OCI-LY1 (cell line): ENCODE results near the gene EIF2B2.

Experiments
- H2AFZ ChIP-seq: fragments of 200-600 bp; sonication (generic), shearing (Covaris generic); 2 replicates; pipeline ENCODE4 v1.6.0; 2014; ENCODE audit warnings: antibody characterized with exemption, mild to moderate bottlenecking, low read length
- H3F3A ChIP-seq: fragments of 200-600 bp; sonication (generic), shearing (Covaris generic); 2 replicates; pipeline ENCODE4 v1.6.0; 2014; ENCODE audit warnings: mild to moderate bottlenecking, antibody characterized with exemption, low read length, moderate library complexity; ENCODE audit not compliant: insufficient read depth
- H3K27ac ChIP-seq: fragments of 200-600 bp; sonication (generic); 2 replicates; pipeline ENCODE4 v1.5.1; 2014; ENCODE audit warnings: low read length, mixed run types, mild to moderate bottlenecking, low read depth; ENCODE audit not compliant: poor library complexity, severe bottlenecking
- H3K27me3 ChIP-seq: fragments of 200-600 bp; sonication (generic); 2 replicates; pipeline ENCODE4 v1.6.0; 2014; ENCODE audit warnings: antibody characterized with exemption, mild to moderate bottlenecking, low read length, moderate library complexity; ENCODE audit not compliant: insufficient read depth
- H3K36me3 ChIP-seq: fragments of 200-600 bp; sonication (generic); 2 replicates; pipeline ENCODE4 v1.6.1; 2014; ENCODE audit warnings: mild to moderate bottlenecking, antibody characterized with exemption, low read length, moderate library complexity, mixed read lengths; ENCODE audit not compliant: insufficient read depth
- H3K4me1 ChIP-seq: fragments of 200-600 bp; sonication (generic); 2 replicates; pipeline ENCODE4 v1.5.1; 2014; ENCODE audit warnings: mild to moderate bottlenecking, low read length, moderate library complexity; ENCODE audit not compliant: insufficient read depth, severe bottlenecking
- H3K4me2 ChIP-seq: fragments of 200-600 bp; sonication (generic), shearing (Covaris generic); 2 replicates; pipeline ENCODE4 v1.6.1; 2014; ENCODE audit warnings: low read length
- H3K4me3 ChIP-seq: fragments of 200-600 bp; sonication (generic); 2 replicates; pipeline ENCODE4 v1.5.1; 2014; ENCODE audit warnings: low read length, low read depth, mild to moderate bottlenecking, mixed read lengths; ENCODE audit not compliant: poor library complexity, severe bottlenecking
- H3K79me2 ChIP-seq: fragments of 200-600 bp; shearing (Covaris generic); 2 replicates; pipeline ENCODE4 v1.6.1; 2016; ENCODE audit warnings: mixed run types, low read length, mixed read lengths; ENCODE audit not compliant: insufficient read depth
- H3K9ac ChIP-seq: fragments of 200-600 bp; sonication (generic), shearing (Covaris generic); 2 replicates; pipeline ENCODE4 v1.6.1; 2014; ENCODE audit warnings: mild to moderate bottlenecking, low read length, mixed read lengths
- H3K9me2 ChIP-seq: fragments of 200-600 bp; sonication (generic), shearing (Covaris generic); 2 replicates; pipeline ENCODE4 v1.6.1; 2014; ENCODE audit warnings: low read depth, mild to moderate bottlenecking, low read length, mixed read lengths
- H3K9me3 ChIP-seq: fragments of 200-600 bp; shearing (Covaris generic); 2 replicates; pipeline ENCODE4 v1.6.1; 2014; ENCODE audit warnings: low read length, mixed read lengths
- H4K20me1 ChIP-seq: fragments of 200-600 bp; sonication (generic), shearing (Covaris generic); 2 replicates; pipeline ENCODE4 v1.6.0; 2016; ENCODE audit warnings: mild to moderate bottlenecking, low read length; ENCODE audit not compliant: insufficient read depth
- EZH2 ChIP-seq: fragments of 200-600 bp; sonication (generic), shearing (Covaris generic); IDR thresholded peaks from 2 replicates; pipeline ENCODE4 v1.8.0; 2017; ENCODE audit warnings: borderline replicate concordance, mixed run types, mild to moderate bottlenecking, antibody characterized with exemption, low read length, moderate library complexity, mixed read lengths
- TF ChIP-seq, protein P1 (sequence below): fragments of 200-600 bp; sonication (generic), shearing (Covaris generic); IDR thresholded peaks from 2 replicates; pipeline ENCODE4 v1.5.1; 2017; ENCODE audit warnings: mild to moderate bottlenecking, antibody characterized with exemption, low read length, moderate library complexity, mixed read lengths

The EIF2B2 gene

DNA sequence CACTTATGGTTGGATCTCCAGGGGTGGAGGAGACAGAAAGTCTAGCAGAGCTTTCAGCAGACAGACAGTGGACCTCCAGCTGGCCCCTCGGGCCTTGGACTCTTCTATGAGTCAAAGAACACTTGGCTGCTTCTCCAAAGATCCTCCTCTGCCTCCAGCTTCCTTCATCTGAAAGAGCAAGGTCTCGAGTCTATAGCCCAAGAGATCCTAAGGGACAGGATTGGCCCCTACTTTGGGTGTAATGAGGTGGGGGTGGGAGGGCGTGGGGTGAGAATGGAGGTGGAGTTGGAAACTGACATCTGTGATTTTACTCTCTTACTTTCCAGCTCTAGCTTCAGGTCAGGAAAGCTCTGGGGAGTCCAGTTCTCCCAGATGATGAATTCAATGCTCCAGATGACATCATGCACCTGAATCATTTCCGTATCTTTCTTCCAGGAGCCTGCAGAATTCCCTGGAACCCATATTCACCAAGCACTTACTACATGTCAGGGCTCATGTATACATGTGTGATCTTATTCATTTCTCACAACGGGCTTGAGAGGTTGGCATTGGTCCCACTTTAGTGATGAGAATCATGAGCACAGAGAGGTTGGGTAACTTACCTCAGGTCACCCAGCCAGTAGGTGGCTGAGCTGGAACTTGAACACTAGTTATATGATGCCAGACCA lies 37.1 kb upstream of the EIF2B2 start:
- no peaks in the 10 kb centered on the region for H3K79me2 ChIP-seq
- H3F3A ChIP-seq, result no peaks in the 10 kb centered on the region
- no peak for TF ChIP-seq EZH2
- TF ChIP-seq, protein P1, sequence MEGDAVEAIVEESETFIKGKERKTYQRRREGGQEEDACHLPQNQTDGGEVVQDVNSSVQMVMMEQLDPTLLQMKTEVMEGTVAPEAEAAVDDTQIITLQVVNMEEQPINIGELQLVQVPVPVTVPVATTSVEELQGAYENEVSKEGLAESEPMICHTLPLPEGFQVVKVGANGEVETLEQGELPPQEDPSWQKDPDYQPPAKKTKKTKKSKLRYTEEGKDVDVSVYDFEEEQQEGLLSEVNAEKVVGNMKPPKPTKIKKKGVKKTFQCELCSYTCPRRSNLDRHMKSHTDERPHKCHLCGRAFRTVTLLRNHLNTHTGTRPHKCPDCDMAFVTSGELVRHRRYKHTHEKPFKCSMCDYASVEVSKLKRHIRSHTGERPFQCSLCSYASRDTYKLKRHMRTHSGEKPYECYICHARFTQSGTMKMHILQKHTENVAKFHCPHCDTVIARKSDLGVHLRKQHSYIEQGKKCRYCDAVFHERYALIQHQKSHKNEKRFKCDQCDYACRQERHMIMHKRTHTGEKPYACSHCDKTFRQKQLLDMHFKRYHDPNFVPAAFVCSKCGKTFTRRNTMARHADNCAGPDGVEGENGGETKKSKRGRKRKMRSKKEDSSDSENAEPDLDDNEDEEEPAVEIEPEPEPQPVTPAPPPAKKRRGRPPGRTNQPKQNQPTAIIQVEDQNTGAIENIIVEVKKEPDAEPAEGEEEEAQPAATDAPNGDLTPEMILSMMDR, result no peak
- H2AFZ ChIP-seq, result no peak overlapping the region
- no peaks in the 10 kb centered on the region for H4K20me1 ChIP-seq
- H3K4me2 ChIP-seq, result no peak overlapping the region
- H3K9ac ChIP-seq, result no peak overlapping the region
- H3K36me3 ChIP-seq, result no peaks in the 10 kb centered on the region
- H3K27ac ChIP-seq, result no peak overlapping the region
- no peaks in the 10 kb centered on the region for H3K9me2 ChIP-seq
- H3K9me3 ChIP-seq, result no peaks in the 10 kb centered on the region
- H3K4me3 ChIP-seq, result no peak overlapping the region
- no peaks in the 10 kb centered on the region for H3K27me3 ChIP-seq
- H3K4me1 ChIP-seq, result peaks cover 22% of the 10 kb centered on the region

DNA sequence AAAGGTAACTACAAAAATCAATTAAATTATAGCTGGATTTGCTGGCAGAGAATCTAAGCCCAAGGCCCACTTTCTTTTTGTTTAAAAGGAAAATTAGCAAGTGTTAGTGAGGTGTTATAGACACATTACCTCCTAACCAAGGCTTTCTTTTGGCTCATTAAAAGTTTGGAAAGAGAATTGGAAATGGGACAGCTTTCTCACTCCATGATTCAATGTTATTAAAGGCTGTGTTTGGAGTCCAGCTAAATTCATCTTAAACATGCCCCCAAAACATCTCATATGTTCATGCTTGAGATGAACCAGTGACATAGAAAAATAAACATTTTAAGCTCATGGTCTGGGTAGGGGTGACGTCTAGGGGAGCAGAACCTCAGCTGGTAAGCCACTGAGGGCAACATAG lies 33.9 kb upstream of the EIF2B2 start:
- Histone ChIP-seq H3K4me2 (no peak overlapping the region), H2AFZ (no peak overlapping the region), H3K9me2 (no peaks in the 10 kb centered on the region), H3F3A (no peaks in the 10 kb centered on the region), H3K27me3 (no peaks in the 10 kb centered on the region), H3K36me3 (no peaks in the 10 kb centered on the region), H3K79me2 (no peaks in the 10 kb centered on the region), H3K4me3 (no peak overlapping the region), H4K20me1 (no peaks in the 10 kb centered on the region), H3K27ac (no peak overlapping the region), H3K9ac (no peak overlapping the region), H3K9me3 (no peaks in the 10 kb centered on the region), H3K4me1 (peaks cover 1% of the 10 kb centered on the region)
- TF ChIP-seq, protein P1, result no peak
- TF ChIP-seq EZH2, result no peak

DNA sequence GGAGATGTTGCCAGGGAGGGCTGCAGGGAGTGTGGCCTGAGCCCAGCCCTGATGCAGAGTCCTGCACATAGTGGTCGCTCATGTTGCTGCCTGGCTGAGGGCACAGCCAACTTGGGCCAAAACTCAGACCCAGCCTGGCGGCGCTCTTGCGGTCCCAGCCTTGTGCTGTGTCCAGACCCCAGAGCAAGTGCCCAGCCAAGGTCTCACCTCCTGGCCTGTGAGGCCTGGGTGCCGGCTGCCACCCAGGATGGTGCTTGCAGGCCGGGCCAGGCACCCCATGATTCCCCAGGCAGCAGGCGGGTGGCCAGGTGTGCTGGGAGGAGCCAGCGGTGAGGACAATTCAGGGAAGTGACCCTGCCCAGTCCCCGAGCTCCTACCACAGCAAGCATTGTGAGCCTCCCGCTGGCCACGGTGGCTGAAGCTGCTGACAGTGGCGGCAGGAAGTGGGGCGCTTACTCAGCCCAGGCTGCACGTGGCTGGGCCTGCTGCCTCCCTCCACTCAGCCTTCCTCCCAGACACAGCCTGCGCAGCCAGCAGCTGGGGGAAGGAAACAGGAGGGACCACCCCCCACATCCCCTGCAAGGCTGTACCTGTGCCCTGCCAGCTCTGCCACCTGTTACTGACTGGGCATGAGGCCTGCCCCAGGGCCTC lies 29.6 kb upstream of the EIF2B2 start:
- Histone ChIP-seq H3K4me2 (no peak overlapping the region), H3K36me3 (no peaks in the 10 kb centered on the region)

More for the DNA sequence above, 29.6 kb upstream of the EIF2B2 start:
- H3K27me3 ChIP-seq, result no peaks in the 10 kb centered on the region
- H3K27ac ChIP-seq, result no peak overlapping the region
- H3K9ac ChIP-seq, result no peak overlapping the region
- no peaks in the 10 kb centered on the region for H4K20me1 ChIP-seq
- TF ChIP-seq EZH2, result no peak
- TF ChIP-seq, protein P1, result no peak
- H3K9me2 ChIP-seq, result no peaks in the 10 kb centered on the region
- no peaks in the 10 kb centered on the region for H3K79me2 ChIP-seq
- H3K4me3 ChIP-seq, result no peak overlapping the region
- H3F3A ChIP-seq, result no peaks in the 10 kb centered on the region
- no peak overlapping the region for H2AFZ ChIP-seq
- no peaks in the 10 kb centered on the region for H3K9me3 ChIP-seq
- no peaks in the 10 kb centered on the region for H3K4me1 ChIP-seq
